Keratinocyte (primary cell): ENCODE results near the gene PAX5. TPM values are rescaled to one million over a fixed set of nuclear protein-coding genes. Genes with fewer than 3 reads are reported as not detected.
"Not testable (repeated sequence)": the region's sequence is repeated elsewhere in the genome, so short reads cannot be mapped to it uniquely, and the experiment has no call there.

Experiments
- DNase-seq: peaks from one replicate; pipeline ENCODE4 v3.0.0-alpha.2; 2011; ENCODE audit warnings: low read depth, missing footprints, low spot score
- FAIRE-seq: peaks from 2 replicates; lab custom pipeline; 2011; peaks lifted over from hg19 to GRCh38; lab: Jason Lieb, UNC
- H2AFZ ChIP-seq: 2 replicates; pipeline ENCODE4 v1.6.0; 2012; ENCODE audit warnings: low read length, control low read depth, inconsistent platforms; ENCODE audit not compliant: control insufficient read depth
- H3K27ac ChIP-seq: 2 replicates; pipeline ENCODE4 v1.5.1; 2011; ENCODE audit warnings: low read length; ENCODE audit not compliant: control insufficient read depth, insufficient read depth
- H3K27me3 ChIP-seq: 3 replicates; pipeline ENCODE4 v1.6.0; 2011; ENCODE audit warnings: low read length; ENCODE audit not compliant: control insufficient read depth, insufficient read depth; ENCODE audit errors: extremely low read depth
- H3K36me3 ChIP-seq, 2 experiments: 2 replicates in 1 of 2; 3 replicates in 1 of 2; pipeline ENCODE4 v1.5.1; 2011; ENCODE audit warnings: low read length in 2 of 2, mild to moderate bottlenecking in 1 of 2; ENCODE audit not compliant: control insufficient read depth in 2 of 2, insufficient read depth in 2 of 2; ENCODE audit errors: extremely low read depth in 1 of 2
- H3K4me1 ChIP-seq: 3 replicates; pipeline ENCODE4 v1.5.1; 2011; ENCODE audit warnings: low read length; ENCODE audit not compliant: control insufficient read depth, insufficient read depth; ENCODE audit errors: extremely low read depth
- H3K4me2 ChIP-seq: 3 replicates; pipeline ENCODE4 v1.6.0; 2011; ENCODE audit warnings: low read depth, low read length; ENCODE audit not compliant: control insufficient read depth, insufficient read depth; ENCODE audit errors: extremely low read depth
- H3K4me3 ChIP-seq, 3 experiments: fragments of 200-600 bp in 1 of 3; sonication (generic) in 1 of 3; 2 replicates in 2 of 3; 3 replicates in 1 of 3; pipeline ENCODE4 v1.5.1; 2011 to 2016; ENCODE audit warnings: low read length in 3 of 3, mild to moderate bottlenecking in 3 of 3, control low read depth in 2 of 3, inconsistent platforms in 1 of 3, low read depth in 1 of 3, mixed read lengths in 1 of 3, mixed run types in 1 of 3, moderate library complexity in 1 of 3; ENCODE audit not compliant: control insufficient read depth in 2 of 3, insufficient read depth in 2 of 3; ENCODE audit errors: extremely low read depth in 1 of 3
- H3K79me2 ChIP-seq: 2 replicates; pipeline ENCODE4 v1.6.0; 2012; ENCODE audit warnings: low read length; ENCODE audit not compliant: control insufficient read depth, insufficient read depth
- H3K9ac ChIP-seq: 3 replicates; pipeline ENCODE4 v1.6.0; 2011; ENCODE audit warnings: low read length; ENCODE audit not compliant: control insufficient read depth, insufficient read depth; ENCODE audit errors: extremely low read depth
- H3K9me1 ChIP-seq: 3 replicates; pipeline ENCODE4 v1.6.0; 2011; ENCODE audit warnings: low read length; ENCODE audit not compliant: control insufficient read depth, insufficient read depth; ENCODE audit errors: extremely low read depth
- H3K9me3 ChIP-seq: 2 replicates; pipeline ENCODE4 v1.5.1; 2012; ENCODE audit warnings: low read depth, low read length; ENCODE audit not compliant: control insufficient read depth
- H4K20me1 ChIP-seq: 3 replicates; pipeline ENCODE4 v1.6.0; 2011; ENCODE audit warnings: low read length; ENCODE audit not compliant: control insufficient read depth, insufficient read depth; ENCODE audit errors: extremely low read depth
- CTCF ChIP-seq, 3 experiments: IDR thresholded peaks in 1 of 3; conservative IDR thresholded peaks in 1 of 3; optimal IDR thresholded peaks in 1 of 3; 2 replicates in 2 of 3; 3 replicates in 1 of 3; pipeline versions ENCODE3 to v1.5.1; 2011; ENCODE audit warnings: low read length in 3 of 3, mild to moderate bottlenecking in 3 of 3, moderate library complexity in 2 of 3, control low read depth in 1 of 3, inconsistent platforms in 1 of 3; ENCODE audit not compliant: insufficient read depth in 2 of 3; ENCODE audit errors: extremely low read depth in 1 of 3
- EZH2 ChIP-seq: IDR thresholded peaks from one replicate; pipeline ENCODE4 v1.6.1; 2012; ENCODE audit warnings: inconsistent platforms, mild to moderate bottlenecking, low read length, moderate library complexity
- dilution Hi-C: fragments of 300-500 bp; cut with MboI; formaldehyde crosslinking; loops from one replicate; pipeline ENCODE4 v1.7.0; 2020; ENCODE audit warnings: low sequenced_read_pairs; ENCODE audit not compliant: extremely low pct_ligation_motif_present
- polyA plus RNA-seq, 5 experiments: library from polyadenylated mRNA; depleted of rRNA in 3 of 5; stranded (reverse) in 3 of 5; stranded (forward) in 1 of 5; unstranded in 1 of 5; fragments of >200 nt; gene quantifications; 1 replicate in 1 of 5; 2 replicates in 3 of 5; 3 replicates in 1 of 5; pipeline versions ENCODE4 v1.2.1 to v1.2.3, GENCODE V29; 2011 to 2012; ENCODE audit warnings: missing spikeins in 2 of 5, low read depth in 1 of 5, low replicate concordance in 1 of 5

The PAX5 gene
- polyA plus RNA-seq, 1 donor (not counting 4 experiments of a cell fraction or from before 2014, with no cell fraction given) = not detected

GRCh38 chr9:37082214-37082765, 48.2 kb upstream of the PAX5 start:
- H3K4me3 ChIP-seq = no peak overlapping the region
- no peaks in the 10 kb centered on the region for H4K20me1 ChIP-seq
- H3K4me1 ChIP-seq = peaks cover 12% of the 10 kb centered on the region
- no peak for FAIRE-seq
- no peak overlapping the region for H2AFZ ChIP-seq
- no peak overlapping the region for H3K9ac ChIP-seq
- peaks cover 7 to 8% of the 10 kb centered on the region in 2 experiments for H3K36me3 ChIP-seq
- peak overlapping the region; percentile 25 for H3K4me2 ChIP-seq
- no peak overlapping the region for H3K27ac ChIP-seq
- TF ChIP-seq CTCF (optimal IDR thresholded peaks at IDR 0.05 in 1 of 3, IDR thresholded peaks at IDR 0.05 in 1 of 3, conservative IDR thresholded peaks at IDR 0.05 in 1 of 3; ENCODE audit: extremely low read depth in 1 of 3, insufficient read depth in 2 of 3, low read length in 3 of 3) (no peak), EZH2 (no peak)
- H3K27me3 ChIP-seq = no peaks in the 10 kb centered on the region
- H3K9me1 ChIP-seq = no peaks in the 10 kb centered on the region
- dilution Hi-C loops = no loop called here
- no peaks in the 10 kb centered on the region for H3K9me3 ChIP-seq
- no peak for DNase-seq
- peaks cover 21% of the 10 kb centered on the region for H3K79me2 ChIP-seq

DNA sequence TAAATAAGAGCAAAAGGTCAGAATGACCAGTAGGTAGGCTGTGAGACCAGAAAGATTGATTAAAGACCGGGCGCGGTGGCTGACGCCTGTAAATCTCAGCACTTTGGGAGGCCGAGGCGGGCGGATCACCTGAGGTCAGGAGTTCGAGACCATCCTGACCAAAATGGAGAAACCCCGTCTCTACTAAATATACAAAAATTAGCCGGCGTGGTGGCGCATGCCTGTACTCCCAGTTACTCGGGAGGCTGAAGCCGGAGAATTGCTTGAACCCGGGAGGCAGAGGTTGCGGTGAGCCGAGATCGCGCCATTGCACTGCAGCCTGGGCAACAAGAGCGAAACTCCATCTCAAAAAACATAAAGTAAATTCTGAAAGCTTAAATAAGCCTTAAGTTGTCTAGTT, 47.4 kb upstream of the PAX5 start:
- H3K9me3 ChIP-seq, H3K9ac ChIP-seq, H3K27me3 ChIP-seq, dilution Hi-C loops, H3K36me3 ChIP-seq, FAIRE-seq, DNase-seq, H3K27ac ChIP-seq, H3K9me1 ChIP-seq, H2AFZ ChIP-seq, H4K20me1 ChIP-seq, H3K4me3 ChIP-seq: not testable (repeated sequence)
- Histone ChIP-seq H3K4me2 (peak overlapping the region; percentile 79), H3K4me1 (peaks cover 12% of the 10 kb centered on the region), H3K79me2 (peaks cover 19% of the 10 kb centered on the region)

- dilution Hi-C loops, FAIRE-seq, DNase-seq: not testable (repeated sequence)
These were observed 46.1 kb upstream of the PAX5 start for GRCh38 chr9:37080165-37080628.

More at GRCh38 chr9:37080165-37080628, 46.1 kb upstream of the PAX5 start:
- peaks cover 12% of the 10 kb centered on the region for H3K4me1 ChIP-seq
- not testable (repeated sequence) for H4K20me1 ChIP-seq, H3K36me3 ChIP-seq, H3K9me1 ChIP-seq, H3K27me3 ChIP-seq, H3K9me3 ChIP-seq
- H3K4me2 ChIP-seq = peak overlapping the region; percentile 79
- peaks cover 19% of the 10 kb centered on the region for H3K79me2 ChIP-seq
- peak overlapping the region; percentile 97 for H2AFZ ChIP-seq
- peak overlapping the region; percentile 85 to 99 (median 86) for H3K4me3 ChIP-seq
- H3K9ac ChIP-seq = peak overlapping the region; percentile 93
- H3K27ac ChIP-seq = peak overlapping the region; percentile 80
